GM12874 (cell line): Measurements from ENCODE around the gene PPP1R18.

ENCODE experiments used
- TF ChIP-seq, protein P1 (sequence below): IDR thresholded peaks from 2 replicates; pipeline ENCODE4 v1.5.1; 2011; ENCODE audit warnings: low read depth, mild to moderate bottlenecking, control low read depth, low read length, moderate library complexity; ENCODE audit not compliant: insufficient read depth

PPP1R18 gene

DNA sequence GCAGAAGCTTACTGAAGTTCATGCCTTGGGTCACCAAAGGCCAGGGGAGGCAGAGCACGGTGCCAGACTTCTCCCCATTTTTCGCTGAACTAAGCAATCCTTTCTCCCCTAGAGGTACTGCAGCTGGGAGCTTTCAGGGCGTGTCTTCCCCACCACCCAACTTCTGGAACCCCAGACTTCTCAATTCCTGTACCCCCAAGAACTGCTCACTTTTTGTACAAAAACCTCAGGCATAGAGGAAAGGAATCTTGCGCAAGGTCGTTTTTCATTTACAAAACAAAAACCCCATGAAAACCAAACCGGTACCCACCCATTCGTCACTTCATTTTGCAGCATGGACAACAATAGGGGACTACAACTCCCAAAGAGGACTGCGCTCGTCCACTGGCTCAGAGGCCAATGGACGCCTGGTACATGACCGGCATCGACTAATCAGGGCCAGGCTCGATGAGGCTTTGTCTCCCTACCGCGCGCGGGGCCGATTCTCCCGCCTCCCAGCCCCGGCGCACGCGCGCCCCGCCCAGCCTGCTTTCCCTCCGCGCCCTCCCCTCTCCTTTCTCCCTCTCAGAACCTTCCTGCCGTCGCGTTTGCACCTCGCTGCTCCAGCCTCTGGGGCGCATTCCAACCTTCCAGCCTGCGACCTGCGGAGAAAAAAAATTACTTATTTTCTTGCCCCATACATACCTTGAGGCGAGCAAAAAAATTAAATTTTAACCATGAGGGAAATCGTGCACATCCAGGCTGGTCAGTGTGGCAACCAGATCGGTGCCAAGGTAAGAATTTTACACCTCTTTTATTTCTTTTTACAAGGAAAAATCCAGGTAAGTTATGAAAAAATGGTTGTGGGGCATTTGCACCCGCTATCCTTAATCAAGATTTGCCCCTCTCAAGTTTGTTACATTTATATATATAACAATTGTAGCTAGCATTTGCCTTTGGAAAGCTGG is 33.6 kb upstream of the PPP1R18 start, which contains the start of gene TUBB:
Gene TUBB, plus strand, starts transcription at position 562 of the 947 bp plus-strand sequence. Its CDS starts 155 bp downstream, at position 717.
- TF ChIP-seq, protein P1, sequence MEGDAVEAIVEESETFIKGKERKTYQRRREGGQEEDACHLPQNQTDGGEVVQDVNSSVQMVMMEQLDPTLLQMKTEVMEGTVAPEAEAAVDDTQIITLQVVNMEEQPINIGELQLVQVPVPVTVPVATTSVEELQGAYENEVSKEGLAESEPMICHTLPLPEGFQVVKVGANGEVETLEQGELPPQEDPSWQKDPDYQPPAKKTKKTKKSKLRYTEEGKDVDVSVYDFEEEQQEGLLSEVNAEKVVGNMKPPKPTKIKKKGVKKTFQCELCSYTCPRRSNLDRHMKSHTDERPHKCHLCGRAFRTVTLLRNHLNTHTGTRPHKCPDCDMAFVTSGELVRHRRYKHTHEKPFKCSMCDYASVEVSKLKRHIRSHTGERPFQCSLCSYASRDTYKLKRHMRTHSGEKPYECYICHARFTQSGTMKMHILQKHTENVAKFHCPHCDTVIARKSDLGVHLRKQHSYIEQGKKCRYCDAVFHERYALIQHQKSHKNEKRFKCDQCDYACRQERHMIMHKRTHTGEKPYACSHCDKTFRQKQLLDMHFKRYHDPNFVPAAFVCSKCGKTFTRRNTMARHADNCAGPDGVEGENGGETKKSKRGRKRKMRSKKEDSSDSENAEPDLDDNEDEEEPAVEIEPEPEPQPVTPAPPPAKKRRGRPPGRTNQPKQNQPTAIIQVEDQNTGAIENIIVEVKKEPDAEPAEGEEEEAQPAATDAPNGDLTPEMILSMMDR = no peak

DNA sequence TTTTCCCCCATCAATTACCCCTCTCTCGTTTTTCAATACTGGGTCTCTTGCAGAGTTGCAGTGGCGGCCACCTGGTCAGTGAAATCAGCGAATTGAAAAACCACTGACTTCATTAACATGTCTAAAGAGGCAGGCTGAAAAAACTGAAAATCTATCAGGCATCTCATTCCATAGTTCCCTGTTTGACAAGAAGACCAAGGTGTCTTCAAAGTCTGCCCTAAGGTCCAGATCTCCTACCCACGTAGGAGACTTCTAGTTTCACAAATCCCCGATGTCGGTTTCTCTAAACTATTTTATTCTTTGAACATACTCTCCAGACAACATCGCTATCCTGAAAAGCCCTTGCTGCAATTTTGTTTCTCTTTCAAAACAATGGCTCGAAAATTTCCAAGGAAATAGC is 32.9 kb upstream of the PPP1R18 start:
- TF ChIP-seq, protein P1 = no peak

DNA sequence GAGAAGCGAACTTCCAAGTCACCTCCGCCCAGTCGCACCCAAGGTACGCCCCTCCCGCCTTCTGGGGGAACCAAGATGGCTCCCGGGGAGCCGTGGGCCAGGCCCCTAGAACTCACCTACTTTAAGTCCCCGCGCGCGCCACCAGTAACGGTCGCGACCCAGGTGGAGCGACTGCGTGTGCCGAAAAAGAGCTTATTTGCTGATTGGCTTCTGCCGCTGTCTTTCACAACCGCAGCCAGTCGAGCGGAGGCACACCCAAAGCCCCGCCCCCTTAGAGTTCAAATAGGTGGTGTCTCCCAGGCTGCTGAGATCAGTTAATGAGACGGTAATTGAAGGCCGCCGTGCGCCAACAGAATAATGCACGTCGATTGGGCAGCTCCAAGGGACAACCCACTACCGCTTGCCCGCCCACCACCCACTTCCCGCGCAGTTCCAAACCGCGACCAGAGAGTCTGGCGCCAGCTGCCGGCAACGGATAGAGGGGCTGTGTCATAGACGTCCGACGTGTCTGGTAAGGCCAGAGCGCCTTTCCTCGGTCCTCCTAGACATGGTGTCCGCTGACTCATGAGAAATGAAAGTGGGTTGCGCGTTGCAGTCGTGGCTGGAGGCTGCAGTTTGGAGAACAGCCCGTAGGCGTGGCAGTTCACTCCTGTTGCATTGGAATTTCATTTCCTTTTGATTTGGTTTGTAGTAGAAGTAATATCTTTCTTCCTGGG is 30.8 kb upstream of the PPP1R18 start, which contains the start of gene MDC1:
Gene MDC1, minus strand, starts transcription at position 153 of the 716 bp plus-strand sequence. CDS start 2,106 bp downstream, outside the sequence.
- TF ChIP-seq, protein P1 = no peak

DNA sequence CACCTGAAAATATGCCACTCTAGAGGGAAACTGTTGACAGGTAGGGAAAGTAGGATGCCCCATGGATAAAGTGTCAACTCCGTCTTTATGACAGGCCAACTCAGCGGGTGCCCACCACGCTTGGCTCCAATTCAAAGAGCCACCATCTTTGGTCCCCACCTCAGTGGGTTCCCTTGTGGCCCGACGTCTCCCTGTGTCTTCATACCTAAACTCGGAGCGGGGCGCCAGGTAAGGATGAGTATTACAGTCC is 30.4 kb upstream of the PPP1R18 start:
- TF ChIP-seq, protein P1 = no peak

DNA sequence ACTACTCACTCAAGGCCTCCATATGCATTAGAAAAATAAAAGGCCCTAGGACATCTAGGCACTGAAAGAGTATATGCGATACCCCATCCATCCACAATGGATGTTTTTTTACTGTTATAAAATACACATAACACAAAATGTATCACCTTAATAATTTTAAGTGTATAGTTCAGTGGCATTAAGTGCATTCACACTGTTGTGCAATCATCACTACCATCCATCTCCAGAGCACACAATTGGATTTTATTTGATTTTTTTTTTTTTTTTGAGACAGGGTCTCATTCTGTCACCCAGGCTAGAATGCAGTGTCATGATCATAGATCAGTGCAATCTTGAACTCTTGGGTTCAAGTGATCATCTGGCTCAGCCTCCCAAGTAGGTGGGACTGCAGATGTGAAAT is 27.8 kb upstream of the PPP1R18 start:
- TF ChIP-seq, protein P1 = no peak

DNA sequence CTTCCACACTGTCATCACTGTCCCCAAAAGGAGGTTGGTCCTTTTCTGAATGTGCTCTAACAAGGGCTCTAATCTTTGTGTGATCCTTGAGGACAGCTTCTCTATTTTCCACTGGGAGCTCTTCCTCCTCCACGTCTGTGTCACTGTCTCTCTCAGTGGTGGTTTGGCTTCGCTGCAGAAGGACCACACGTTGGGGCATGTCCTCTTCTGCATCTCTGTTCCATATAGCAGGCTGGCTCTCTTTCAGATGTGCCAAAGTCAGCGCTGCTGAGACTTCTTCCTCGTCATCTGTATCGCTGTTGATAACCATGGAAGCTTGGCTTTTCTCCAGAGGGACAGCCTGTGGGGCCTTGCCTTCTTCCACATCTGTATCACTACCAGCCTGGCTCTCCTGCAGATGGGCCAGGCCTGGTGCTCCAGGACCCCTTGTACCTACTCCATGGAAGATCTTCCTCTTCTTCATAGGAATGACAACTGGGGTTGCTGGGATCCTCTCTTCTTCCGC is 26.0 kb upstream of the PPP1R18 start:
- TF ChIP-seq, protein P1 = no peak

DNA sequence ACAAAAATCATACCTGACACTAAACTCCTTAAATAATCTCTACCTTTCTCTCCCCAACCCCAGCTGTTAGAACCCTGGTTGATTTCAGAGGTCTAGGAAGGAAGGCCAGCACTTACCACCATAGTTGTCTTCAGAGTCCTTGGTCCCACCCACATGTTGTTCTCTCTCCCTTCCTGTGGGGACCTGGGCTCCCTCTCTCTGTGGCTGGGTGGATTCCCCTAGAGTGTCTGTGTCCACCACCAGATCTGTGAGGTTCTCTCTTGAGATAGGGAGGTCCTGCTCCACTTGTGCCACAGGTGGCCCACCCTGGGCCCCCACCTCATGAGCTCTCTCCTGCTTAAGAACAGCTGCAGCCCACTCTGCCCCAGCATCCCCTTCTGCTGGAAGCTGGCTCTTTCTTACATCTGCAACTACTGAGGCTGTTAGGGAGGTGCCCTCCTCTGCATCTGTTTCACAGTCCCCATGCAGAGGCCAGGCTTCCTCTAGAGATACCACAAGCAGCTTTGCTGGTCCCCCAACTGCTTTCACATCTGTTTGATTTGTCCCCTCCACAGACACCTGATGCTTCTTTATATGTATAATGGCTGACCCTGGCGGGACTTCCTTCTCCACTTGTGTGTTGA is 25.4 kb upstream of the PPP1R18 start:
- TF ChIP-seq, protein P1 = no peak
